ENCODE data around the gene ABI3BP.

- TF ChIP-seq CTCF (conservative IDR thresholded peaks at IDR 0.05) (no peak), ZFX (IDR thresholded peaks at IDR 0.05) (no peak)
Measured at GRCh38 chr3:100932491-100932890, 60.7 kb downstream of the ABI3BP start.
